Measurements from ENCODE around the gene LRP1B. TPM values are rescaled to one million over a fixed set of nuclear protein-coding genes. Genes with fewer than 3 reads are reported as not detected.
A peak's percentile ranks its signal among the peaks of the same experiment; 100 is the strongest.

Gene LRP1B
- total RNA-seq, result 10 to 100 TPM in 1 of 4 donors, 1 to 10 TPM in 3; 3.6 to 10.1 (median 6.1) TPM

GRCh38 chr2:142131010-142131669 is at the start of gene LRP1B:
TSS of gene LRP1B (minus strand) at chr2:142131016. CDS start at chr2:142130729, 287 bp downstream.
- no peak for DNase-seq (ENCODE audit: low spot score)
- TF ChIP-seq CTCF (IDR thresholded peaks at IDR 0.05), result no peak
- peak; percentile 31 for ATAC-seq (ENCODE audit: low FRiP score)

DNA sequence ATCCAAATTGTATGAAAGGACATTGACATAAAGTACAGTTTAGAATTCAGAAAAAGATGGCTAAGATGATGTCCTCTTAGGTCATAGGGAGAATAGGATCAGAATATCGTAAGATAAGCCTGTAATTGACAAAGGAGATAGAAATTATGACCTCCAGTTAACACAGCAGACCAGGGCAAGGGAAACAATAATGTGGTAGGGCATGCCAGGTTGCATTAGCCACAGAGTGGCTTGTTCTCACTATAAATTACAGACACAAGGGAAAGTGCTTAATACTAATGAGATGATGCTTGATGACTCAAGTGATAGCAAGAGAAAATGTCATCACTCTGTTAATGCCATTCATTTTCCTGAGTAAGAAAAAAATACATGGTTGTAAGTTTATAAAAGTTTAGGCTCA is 48.9 kb upstream of the LRP1B start:
- ATAC-seq (ENCODE audit: low FRiP score), result no peak
- TF ChIP-seq CTCF (IDR thresholded peaks at IDR 0.05), result no peak
- no peak for DNase-seq (ENCODE audit: low spot score)

- no peak for TF ChIP-seq CTCF (IDR thresholded peaks at IDR 0.05)
- ATAC-seq (ENCODE audit: low FRiP score), result no peak
- no peak for DNase-seq (ENCODE audit: low spot score)
These were observed 47.8 kb upstream of the LRP1B start for GRCh38 chr2:142178604-142179003.

- no peak for TF ChIP-seq CTCF (IDR thresholded peaks at IDR 0.05)
- ATAC-seq (ENCODE audit: low FRiP score) (no peak), DNase-seq (ENCODE audit: low spot score) (no peak)
These were observed 46.1 kb upstream of the LRP1B start for GRCh38 chr2:142176941-142177340.

- ATAC-seq (ENCODE audit: low FRiP score), result no peak
These were observed 45.1 kb upstream of the LRP1B start for GRCh38 chr2:142175813-142176338.

GRCh38 chr2:142174176-142174575 is 43.4 kb upstream of the LRP1B start:
- TF ChIP-seq CTCF (IDR thresholded peaks at IDR 0.05), result no peak
- DNase-seq (ENCODE audit: low spot score) (no peak), ATAC-seq (ENCODE audit: low FRiP score) (no peak)

More at GRCh38 chr2:142175813-142176338, 45.1 kb upstream of the LRP1B start:
- DNase-seq (ENCODE audit: low spot score), result no peak
- TF ChIP-seq CTCF (IDR thresholded peaks at IDR 0.05), result no peak

DNA sequence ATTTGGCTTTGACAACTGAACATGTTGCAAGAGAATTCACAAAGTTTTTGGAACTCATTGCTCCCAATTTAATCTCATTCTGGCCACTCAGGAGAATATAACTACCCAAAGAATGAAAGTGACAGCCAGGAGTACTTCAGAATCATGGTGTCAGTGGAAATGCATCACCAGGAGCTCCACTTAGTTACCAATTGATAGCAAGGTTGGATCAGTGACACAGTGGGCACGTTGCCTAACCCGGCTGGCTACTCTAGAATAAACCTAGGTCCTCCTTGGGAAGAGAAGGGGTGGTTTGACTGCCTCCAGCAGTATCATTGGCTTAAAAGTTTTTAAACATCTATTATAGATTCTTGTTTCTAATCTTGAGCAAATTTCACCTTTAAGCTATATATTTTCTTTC is 40.0 kb upstream of the LRP1B start:
- ATAC-seq (ENCODE audit: low FRiP score), result no peak
- no peak for TF ChIP-seq CTCF (IDR thresholded peaks at IDR 0.05)
- no peak for DNase-seq (ENCODE audit: low spot score)

Data from omental fat pad (tissue), 4 donors.